GM12873 (cell line): ENCODE measurements around the gene RARG.

Experiments
- CTCF ChIP-seq: IDR thresholded peaks from 2 replicates; pipeline ENCODE4 v1.5.1; 2012; ENCODE audit warnings: low read depth, mild to moderate bottlenecking, moderate library complexity, low read length, control low read depth; ENCODE audit not compliant: insufficient read depth; ENCODE audit errors: missing control alignments

RARG gene

DNA sequence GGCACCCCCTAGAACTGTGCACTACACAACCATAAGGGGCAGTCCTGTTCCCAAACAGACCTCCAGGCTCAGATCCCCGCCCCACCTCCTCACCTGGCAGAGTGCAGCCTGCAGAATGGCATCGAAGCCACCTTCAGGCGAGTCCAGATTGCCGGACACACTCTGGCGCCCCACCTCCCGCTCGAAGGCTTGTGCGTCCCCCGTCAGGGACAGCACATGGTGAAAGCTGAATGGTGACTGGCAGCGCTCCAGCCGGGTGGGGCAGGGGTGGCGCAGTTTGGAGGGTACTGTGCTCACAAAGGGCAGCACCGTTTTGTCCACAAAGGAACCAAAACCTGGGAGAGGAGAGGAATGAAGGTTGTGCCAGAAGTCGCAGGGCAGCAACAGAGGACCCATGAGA, 35.5 kb downstream of the RARG start:
- no peak for TF ChIP-seq CTCF

DNA sequence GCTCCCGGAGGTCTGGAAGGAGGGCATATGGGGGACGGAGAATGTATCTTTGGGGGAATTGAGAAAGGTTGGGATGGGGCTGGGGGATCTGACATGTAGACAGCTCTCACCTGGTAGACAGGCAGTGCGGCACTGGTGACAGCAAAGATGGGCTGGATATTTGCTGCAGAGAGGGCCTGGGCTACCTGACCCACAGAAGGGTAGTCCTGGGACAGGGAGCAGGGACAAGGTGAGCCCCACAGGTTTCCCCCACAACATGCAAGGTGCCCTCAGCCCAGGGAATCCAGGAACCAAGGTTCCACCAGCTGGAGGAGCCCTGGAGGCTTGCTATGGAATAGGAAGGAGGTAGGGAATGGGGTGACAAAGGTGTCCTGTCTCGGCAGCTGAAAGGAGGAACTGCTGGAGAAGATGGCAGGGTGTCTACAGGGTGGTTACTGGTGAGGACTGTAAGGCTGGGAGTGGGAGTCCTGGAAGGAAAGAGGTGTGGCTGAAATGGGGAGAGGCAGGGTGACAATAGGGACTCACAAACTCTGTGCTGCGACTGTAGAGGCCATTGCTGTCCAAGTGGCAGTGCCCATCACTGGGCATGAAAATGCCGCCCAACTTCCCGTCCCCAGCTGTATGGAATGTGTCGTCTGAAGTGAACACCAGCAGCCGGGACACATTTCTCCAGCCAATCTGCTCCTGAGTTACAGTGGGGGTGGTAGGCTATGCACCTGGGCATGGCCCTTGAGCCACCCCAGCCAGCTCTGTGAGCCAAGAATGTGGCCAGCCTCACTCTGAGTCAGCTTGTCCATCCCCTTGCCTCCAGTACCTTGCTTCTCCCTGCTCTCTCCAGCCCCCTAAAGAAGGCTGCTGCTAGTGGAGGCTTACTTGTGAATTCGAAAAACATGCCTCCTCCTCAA, 36.2 kb downstream of the RARG start:
- no peak for TF ChIP-seq CTCF

- TF ChIP-seq CTCF = no peak
These were observed 37.0 kb downstream of the RARG start for GRCh38 chr12:53194973-53195372.

GRCh38 chr12:53193985-53194716, 37.9 kb downstream of the RARG start:
- TF ChIP-seq CTCF = no peak

DNA sequence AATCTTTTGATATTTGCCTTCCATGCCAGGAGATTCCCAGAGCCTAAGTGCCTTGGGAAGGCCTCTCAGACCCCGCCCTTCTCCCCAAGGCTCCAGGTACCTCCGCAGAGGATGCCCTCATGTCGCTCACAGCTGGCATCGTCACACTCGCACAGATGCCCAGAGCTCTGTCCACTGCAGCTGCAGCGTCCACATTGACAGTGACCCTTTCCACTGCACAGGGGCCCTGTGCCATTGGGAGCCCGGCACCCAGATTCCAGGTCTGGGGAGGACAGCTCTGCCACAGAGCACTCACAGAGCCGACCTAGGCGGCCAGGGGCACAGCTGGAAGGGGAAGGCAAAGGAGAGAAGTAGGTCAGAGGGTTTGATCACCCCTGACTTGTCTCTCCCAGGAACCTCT, 39.0 kb downstream of the RARG start:
- TF ChIP-seq CTCF = no peak

DNA sequence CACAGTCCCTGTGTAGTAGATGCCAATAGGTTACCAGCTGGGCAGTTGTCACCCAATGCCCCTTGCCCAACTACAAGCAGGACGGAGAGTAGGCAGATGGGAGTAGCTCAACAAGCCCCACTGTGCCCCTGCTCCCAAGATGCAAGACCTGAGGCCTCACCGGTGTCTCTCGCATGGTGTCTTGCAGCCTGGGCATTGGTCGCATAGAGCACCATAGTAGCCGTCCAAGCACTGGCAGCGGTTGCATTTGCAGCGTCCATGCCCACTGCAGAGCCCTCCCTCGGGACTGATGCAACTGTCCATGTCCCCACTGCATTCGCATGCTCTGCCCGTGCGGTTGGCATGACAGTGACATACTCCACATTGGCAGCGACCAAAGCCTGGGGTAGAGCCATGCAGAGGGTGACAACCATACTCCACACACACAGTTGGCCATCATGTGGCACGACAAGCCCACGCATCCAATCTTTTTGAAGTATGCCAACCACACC, 39.4 kb downstream of the RARG start:
- no peak for TF ChIP-seq CTCF

- TF ChIP-seq CTCF = no peak
These were observed 40.0 kb downstream of the RARG start for GRCh38 chr12:53191885-53192530.
